Stimulated activated CD4-positive, alpha-beta T cell treated with anti-CD3 and anti-CD28 coated beads, Interleukin-2, amount 100 ng/mL, for 48 hours (primary cell): ENCODE measurements around the gene SOX13.

Experiments used
- DNase-seq, 2 donors: peaks; one replicate each; pipeline ENCODE4 v3.0.0-alpha.2; 2020

The SOX13 gene

GRCh38 chr1:204154568-204155255 is 81.8 kb downstream of the SOX13 start:
- no peak for DNase-seq

- DNase-seq, result no peak
Measured at GRCh38 chr1:204155881-204156280, 83.0 kb downstream of the SOX13 start.

- DNase-seq, result no peak
Measured at GRCh38 chr1:204157962-204158361, 85.0 kb downstream of the SOX13 start.

DNA sequence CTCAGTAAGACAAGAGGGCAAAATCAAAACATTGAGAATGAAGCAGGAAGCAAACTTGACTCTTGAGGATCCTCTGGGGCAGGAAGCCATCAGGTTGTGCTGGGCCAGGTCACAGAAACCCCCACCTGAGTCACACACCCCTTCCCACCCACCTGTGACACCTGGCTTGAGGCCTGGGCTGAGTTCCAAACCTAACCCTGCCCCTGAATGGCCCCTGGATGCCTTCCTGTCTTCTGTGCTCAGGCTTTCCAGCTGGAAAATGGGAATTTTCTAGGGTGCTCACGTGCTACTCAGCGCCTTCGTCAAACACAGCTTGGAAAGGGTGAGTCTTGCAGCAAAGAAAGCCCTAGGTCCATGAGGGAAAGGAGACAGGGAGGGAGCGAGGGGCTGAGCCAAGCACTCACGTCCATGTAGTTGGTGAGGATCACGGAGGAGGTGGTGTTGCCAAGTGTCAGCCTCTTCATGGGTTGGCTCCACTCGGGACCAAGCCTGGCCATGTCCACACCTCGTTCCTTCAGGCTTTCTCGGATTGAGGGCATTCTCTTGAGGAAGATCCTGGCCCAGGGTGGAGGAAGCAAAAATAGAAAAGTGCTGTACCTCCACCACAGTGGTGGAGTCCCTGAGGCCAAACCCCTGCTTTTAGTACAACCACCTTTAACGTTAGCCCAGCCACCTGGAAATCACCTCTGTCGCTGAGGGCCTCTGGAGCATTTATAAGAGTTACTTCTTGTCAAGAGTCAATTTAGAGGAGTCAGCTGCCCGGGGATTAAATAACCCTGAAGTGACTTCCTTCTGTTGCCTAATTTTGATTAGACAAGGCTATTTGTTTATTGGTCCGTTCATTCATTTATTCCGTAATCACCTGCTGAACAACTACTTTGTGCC is 88.9 kb downstream of the SOX13 start:
- DNase-seq, result no peak

DNA sequence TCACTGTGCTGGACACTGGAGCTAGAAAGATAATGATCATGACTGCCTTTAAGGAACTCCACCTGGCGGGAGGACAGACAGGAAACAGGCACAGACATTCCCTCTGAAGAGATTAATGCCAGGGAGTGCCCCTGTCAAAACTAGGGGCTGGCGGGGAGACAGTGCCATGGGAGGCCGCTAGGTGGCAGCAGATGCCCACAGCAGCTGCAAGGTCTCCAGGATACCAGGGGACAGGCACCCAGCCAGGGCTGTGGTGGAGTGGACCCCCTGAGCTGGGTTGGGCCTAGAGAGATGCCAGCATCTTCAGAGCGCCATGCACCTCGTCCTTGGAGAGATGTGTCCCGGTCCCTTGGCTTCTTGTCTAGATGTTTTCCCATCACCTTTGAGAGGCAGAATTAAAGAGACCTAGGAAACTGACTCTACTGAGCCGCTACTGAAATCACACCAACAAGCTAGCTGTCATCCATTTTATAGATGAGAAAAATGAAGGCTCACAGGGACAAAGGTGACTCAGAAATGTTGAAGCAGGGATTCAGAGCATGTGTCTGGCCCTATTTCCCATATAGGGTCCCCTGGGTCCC is 89.7 kb downstream of the SOX13 start:
- DNase-seq, result peak; percentile 80 to 82

DNA sequence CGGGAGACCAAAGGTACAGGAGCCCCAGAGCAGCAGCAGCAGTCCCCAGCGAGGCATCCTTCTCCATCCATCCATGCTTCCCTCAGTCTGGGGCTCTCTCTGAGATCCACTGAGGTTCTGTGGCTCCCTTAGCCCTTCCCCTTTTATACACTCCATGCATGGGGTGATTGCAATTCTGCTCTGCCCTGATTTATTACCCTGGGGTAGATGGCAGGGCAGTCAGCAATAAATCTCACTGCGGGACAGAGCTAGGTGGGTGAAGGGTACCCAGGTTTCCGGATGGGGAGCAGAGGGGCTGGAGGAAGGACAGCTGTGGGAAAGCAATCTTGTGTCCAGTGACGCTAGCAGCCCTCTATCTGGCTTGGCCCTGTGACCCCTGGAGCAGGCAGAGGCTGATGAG is 93.3 kb downstream of the SOX13 start, which contains the start of gene REN:
Gene REN (minus strand): TSS at position 119 of the 400 bp plus-strand sequence. CDS start 44 bp downstream, at position 75.
- no peak for DNase-seq

DNA sequence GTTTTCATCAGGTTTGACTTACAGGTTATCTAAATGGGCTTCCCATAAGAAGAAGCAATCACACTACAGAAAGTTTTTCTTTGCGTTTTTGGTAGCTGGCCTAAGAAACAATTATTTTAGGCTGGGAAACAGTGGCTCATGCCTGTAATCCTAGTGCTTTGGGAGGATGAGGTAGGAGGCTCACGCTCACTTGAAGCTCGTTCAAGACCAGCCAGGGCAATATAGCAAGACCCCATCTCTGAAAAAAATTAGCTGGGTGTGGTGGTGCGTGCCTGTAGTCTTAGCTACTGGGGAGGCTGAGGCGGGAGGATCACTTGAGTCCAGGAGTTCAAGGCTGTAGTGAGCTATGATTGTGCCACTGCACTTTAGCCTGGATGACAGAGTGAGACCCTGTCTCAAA is 94.8 kb downstream of the SOX13 start:
- no peak for DNase-seq

DNA sequence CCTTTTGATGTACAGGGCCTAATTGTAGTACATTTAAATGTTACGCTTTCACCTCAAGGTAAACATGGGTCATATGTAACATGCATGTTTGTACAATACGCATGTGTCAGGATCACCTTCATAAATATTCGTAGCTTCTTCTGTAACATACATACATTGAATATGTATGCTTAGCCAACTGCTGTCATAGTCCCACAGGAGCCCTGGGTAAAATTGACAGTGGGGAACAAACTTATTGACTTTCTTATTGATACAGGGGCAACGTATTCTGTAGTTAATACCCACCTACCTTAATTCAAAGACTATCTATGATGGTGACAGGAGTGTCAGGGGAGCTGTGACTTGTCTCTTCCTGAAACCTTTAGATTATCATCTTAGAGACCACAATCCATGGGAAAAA is 96.9 kb downstream of the SOX13 start:
- DNase-seq, result no peak

GRCh38 chr1:204170494-204171155 is 97.7 kb downstream of the SOX13 start:
- no peak for DNase-seq

- no peak for DNase-seq
Measured at GRCh38 chr1:204171751-204172178, 98.8 kb downstream of the SOX13 start.

DNA sequence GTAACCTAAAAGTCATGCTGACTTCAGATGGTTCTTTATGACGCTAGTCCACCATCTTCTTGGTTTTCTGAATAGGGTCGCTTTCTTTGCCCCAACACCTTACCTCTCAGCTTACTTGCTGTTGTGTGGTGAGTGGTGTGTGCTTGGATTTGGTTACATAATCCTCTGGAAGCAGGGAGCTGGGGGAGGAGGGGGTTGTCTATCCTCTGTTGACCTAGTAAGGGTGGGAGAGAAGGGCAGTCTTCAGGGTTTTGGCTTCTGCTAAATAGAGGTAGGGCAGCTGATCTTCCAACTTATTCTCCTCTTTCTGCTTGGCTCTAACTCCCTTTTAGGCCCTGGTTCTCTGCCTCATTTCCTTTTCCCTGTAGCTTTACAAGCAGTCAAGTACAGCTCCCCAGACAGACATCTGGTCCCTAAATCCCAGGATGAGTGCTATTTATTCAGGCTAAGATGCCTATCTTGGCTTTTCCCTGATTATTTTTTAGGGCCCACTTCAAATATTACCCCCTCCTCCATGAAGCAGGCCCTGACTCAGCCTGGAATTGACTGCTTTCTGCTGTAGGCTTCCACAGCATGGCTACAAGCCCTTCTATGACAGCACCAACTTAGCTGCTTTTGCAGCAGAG is 99.6 kb downstream of the SOX13 start:
- no peak for DNase-seq

- DNase-seq, result no peak
Measured at GRCh38 chr1:204174958-204175357, 102.0 kb downstream of the SOX13 start.

- no peak for DNase-seq
Measured at GRCh38 chr1:204176049-204176448, 103.1 kb downstream of the SOX13 start.

- DNase-seq, result no peak
Measured at GRCh38 chr1:204177133-204177532, 104.2 kb downstream of the SOX13 start.
